ENCODE results near the gene IP6K1.
A peak's percentile ranks its signal among the peaks of the same experiment; 100 is the strongest.
"Not testable (repeated sequence)": the region's sequence is repeated elsewhere in the genome, so short reads cannot be mapped to it uniquely, and the experiment has no call there.

IP6K1 gene

GRCh38 chr3:49711489-49711888 lies 74.9 kb downstream of the IP6K1 start:
- no peak for DNase-seq (ENCODE audit: low read depth)

- no peak for DNase-seq (ENCODE audit: low read depth)
These were observed 76.5 kb downstream of the IP6K1 start for GRCh38 chr3:49709852-49710251.

- DNase-seq (ENCODE audit: low read depth), result no peak
These were observed 79.2 kb downstream of the IP6K1 start for GRCh38 chr3:49707113-49707480.

GRCh38 chr3:49706456-49707112 lies 79.8 kb downstream of the IP6K1 start:
- no peak for DNase-seq (ENCODE audit: low read depth)

- no peak for DNase-seq (ENCODE audit: low read depth)
These were observed 80.9 kb downstream of the IP6K1 start for GRCh38 chr3:49705390-49705960.

GRCh38 chr3:49704629-49705028 lies 81.7 kb downstream of the IP6K1 start:
- no peak for DNase-seq (ENCODE audit: low read depth)

GRCh38 chr3:49703956-49704355 lies 82.4 kb downstream of the IP6K1 start:
- DNase-seq (ENCODE audit: low read depth), result no peak

GRCh38 chr3:49703443-49703927 lies 82.9 kb downstream of the IP6K1 start:
- peak; percentile 31 for DNase-seq (ENCODE audit: low read depth)

- no peak for DNase-seq (ENCODE audit: low read depth)
These were observed 83.7 kb downstream of the IP6K1 start for GRCh38 chr3:49702672-49703071.

- no peak for DNase-seq (ENCODE audit: low read depth)
These were observed 84.8 kb downstream of the IP6K1 start for GRCh38 chr3:49701388-49702077.

GRCh38 chr3:49700453-49701128 lies 85.8 kb downstream of the IP6K1 start:
- no peak for DNase-seq (ENCODE audit: low read depth)

GRCh38 chr3:49700014-49700413 lies 86.3 kb downstream of the IP6K1 start:
- DNase-seq (ENCODE audit: low read depth), result no peak

GRCh38 chr3:49699281-49699979 lies 86.9 kb downstream of the IP6K1 start:
- no peak for DNase-seq (ENCODE audit: low read depth)

GRCh38 chr3:49695350-49696015 lies 90.9 kb downstream of the IP6K1 start:
- DNase-seq (ENCODE audit: low read depth), result not testable (repeated sequence)

GRCh38 chr3:49694409-49695070 lies 91.8 kb downstream of the IP6K1 start:
- DNase-seq (ENCODE audit: low read depth), result not testable (repeated sequence)

GRCh38 chr3:49691481-49691880 lies 94.9 kb downstream of the IP6K1 start:
- DNase-seq (ENCODE audit: low read depth), result not testable (repeated sequence)

- not testable (repeated sequence) for DNase-seq (ENCODE audit: low read depth)
These were observed 95.5 kb downstream of the IP6K1 start for GRCh38 chr3:49690856-49691255.

- DNase-seq (ENCODE audit: low read depth), result not testable (repeated sequence)
These were observed 96.3 kb downstream of the IP6K1 start for GRCh38 chr3:49689908-49690624.

GRCh38 chr3:49689046-49689907 lies 97.1 kb downstream of the IP6K1 start, which contains the start of the genes MST1 and RNF123:
TSS of gene MST1 (minus strand) at chr3:49689474. CDS start at chr3:49688691, 783 bp downstream.
TSS of gene RNF123 (plus strand) at chr3:49689557. CDS start at chr3:49691166, 1,609 bp downstream.
- DNase-seq (ENCODE audit: low read depth), result peak; percentile 80

All from stromal cell of bone marrow (primary cell).